GM18907 (cell line): ENCODE measurements around the gene SMIM13.

Experiments used
- ATAC-seq: cut with Tn5 transposase; IDR thresholded peaks from one replicate; pipeline ENCODE4 v1.9.1; 2021; ENCODE audit warnings: mild to moderate bottlenecking, moderate library complexity; ENCODE audit not compliant: unreplicated experiment

SMIM13 gene

GRCh38 chr6:11183761-11184362 is 90.2 kb downstream of the SMIM13 start:
- ATAC-seq, result no peak

- ATAC-seq, result no peak
Measured at GRCh38 chr6:11185204-11185842, 91.7 kb downstream of the SMIM13 start.

- ATAC-seq, result no peak
Measured at GRCh38 chr6:11187301-11187700, 93.7 kb downstream of the SMIM13 start.
